Endometrial microvascular endothelial cells (primary cell): Measurements from ENCODE around the gene PIF1. TPM values are rescaled to one million over a fixed set of nuclear protein-coding genes. Genes with fewer than 3 reads are reported as not detected.

Source experiments
- in situ Hi-C: cut with HindIII; loops from 2 replicates; pipeline ENCODE4 v1.10.0; 2017; ENCODE audit warnings: low sequenced_read_pairs, low pct_unique_long_range_greater_than_20kb; ENCODE audit errors: inconsistent ontology term
- total RNA-seq: library from RNA; depleted of rRNA; stranded (reverse); fragments of >200 nt; gene quantifications from one replicate; pipeline ENCODE4 v1.2.3, GENCODE V29; 2015; ENCODE audit errors: inconsistent ontology term

PIF1 gene
- total RNA-seq, 1 donor from 2014 or later = 25.3 TPM

DNA sequence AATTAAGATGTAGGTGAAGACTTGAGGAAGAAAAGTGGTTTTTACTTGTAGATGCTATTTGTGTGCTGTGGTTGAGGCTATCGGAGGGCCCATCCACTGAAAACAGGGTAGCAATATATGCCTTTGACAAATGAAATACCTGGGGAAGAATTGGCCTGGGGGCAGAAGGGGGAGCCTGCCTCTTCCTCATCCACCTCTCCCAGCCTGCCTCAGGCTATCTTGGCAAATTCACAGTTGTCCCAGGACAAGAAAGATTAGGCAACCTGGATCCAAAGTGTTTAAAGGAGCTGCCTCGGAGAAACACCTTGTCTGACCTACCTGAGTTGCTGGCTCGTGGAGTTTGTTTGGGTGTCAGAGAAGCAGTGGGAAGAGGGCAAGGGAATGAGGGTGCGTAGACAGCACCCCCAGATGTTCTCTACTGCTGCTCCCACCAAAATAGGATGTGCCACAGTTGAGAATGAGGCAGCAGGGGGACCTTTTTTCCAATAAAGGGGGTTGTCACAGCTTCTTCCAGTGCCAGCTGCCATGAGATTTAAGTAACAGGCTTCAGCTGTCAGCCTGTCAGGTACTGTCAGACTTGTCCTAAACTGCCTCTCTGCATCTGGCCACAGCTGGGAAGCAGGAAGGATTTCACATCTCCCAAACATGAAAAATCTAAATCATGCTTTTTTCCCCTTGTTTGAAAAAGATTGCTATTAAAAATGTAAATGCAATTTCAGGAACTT is 25.5 kb upstream of the PIF1 start:
- in situ Hi-C loops = no loop called here

GRCh38 chr15:64847876-64848716 is 22.6 kb upstream of the PIF1 start:
- in situ Hi-C loops = no loop called here

DNA sequence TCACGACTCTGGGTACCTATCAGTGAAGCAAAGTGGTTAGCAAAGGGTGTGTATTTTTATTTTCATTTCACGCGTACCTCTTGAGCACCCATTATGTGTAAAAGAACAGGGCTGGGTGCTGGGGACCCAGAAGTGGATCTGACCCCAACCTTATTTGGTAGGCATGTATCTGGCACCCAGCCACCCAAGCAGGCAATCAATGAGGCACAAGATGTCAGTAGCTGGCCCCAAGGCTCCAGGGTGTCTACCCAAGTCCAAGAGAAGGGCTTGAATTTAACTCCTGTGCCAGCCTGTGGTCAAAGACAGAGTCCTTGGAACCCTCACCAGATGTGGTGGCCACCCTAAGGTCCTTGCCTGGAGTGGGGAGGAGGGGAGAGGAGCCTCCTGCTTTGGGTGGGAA is 22.0 kb upstream of the PIF1 start:
- in situ Hi-C loops = no loop called here

GRCh38 chr15:64847016-64847415 is 21.6 kb upstream of the PIF1 start:
- in situ Hi-C loops = no loop called here

DNA sequence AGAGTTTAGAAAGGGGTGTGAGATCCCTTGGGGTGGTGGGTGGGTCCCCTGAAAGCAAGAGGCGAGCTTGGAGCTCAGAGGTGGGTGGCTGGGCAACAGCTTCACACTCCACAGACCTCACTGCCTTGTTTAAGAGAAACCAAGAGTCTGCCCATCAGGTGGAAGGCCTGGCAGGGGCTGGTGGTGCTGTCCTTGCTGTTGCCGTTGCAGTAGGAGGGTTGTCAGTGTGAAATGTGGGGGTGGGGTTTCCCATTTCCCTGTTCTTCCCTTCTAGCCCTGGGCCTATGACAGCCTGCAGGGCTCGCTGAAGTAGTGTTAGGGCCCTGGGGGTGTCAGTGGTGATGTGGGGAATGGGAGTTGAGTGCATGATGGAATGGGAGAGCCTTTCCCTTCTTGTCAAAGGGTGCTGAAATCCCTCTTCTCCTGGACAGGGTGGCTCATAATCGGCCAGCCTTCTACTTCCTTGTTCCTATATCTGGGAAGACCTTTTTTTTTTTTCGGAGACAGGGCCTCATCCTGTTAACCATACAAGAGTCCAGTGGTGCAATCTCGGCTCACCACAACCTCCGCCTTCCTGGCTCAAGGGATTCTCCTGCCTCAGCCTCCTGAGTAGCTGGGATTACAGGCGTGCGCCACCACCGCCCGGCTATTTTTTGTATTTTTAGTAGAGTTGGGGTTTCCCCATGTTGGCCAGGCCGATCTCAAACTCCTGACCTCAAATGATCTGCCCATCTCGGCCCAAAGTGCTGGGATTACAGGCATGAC is 20.6 kb upstream of the PIF1 start:
- in situ Hi-C loops = no loop called here

DNA sequence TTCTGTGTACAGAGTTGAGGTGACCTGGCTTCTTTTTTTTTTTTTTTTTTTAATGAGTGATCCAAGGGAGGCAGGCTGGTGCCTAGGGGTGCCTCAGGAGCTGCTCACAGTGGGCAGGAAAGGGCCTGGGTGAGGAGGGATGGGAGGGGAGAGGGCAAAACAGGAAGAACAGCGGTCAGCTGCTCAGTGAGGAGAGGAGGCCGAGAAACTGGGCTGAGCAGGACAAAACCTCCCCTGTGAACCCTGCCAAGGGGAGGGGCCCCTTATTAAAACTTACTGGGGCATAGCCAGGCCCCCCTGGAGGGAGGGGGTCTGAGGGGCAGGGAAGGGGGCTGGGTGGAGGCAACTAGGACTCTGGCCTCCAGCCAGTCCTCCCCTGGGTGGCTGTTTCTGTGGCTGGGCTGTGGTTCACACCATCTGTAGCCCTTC is 19.8 kb upstream of the PIF1 start:
- in situ Hi-C loops = no loop called here

GRCh38 chr15:64844576-64845145 is 19.2 kb upstream of the PIF1 start:
- in situ Hi-C loops = no loop called here

- in situ Hi-C loops = no loop called here
Measured at GRCh38 chr15:64843991-64844390, 18.5 kb upstream of the PIF1 start.

DNA sequence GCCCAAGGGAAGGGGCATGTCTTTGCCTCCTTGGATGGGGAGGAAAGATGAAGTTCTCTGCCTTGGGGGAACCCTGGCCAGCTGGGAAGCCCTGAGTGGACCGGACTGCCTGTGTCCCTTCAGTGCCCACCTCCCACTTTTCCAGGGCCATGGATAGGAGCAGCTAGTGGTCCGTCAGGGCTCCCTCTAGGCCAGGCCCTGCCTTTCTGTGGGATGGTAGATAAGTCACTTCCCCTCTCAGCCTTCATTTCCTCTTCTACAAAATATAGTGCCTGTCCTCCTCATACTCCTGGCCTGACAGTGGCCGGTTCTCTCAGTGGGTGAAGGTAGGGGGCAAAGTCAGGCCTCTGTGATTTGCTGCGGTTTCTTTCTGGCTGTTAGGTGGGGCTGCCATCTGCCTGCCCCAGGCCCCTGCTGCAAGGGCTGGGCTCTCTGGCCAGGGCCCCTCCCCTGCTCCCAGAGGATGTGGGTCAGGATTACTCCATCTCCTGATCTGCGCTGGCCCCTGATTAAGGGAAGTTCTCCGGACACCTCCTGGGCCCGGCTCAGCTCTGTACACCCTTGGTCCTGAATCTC is 17.6 kb upstream of the PIF1 start:
- in situ Hi-C loops = no loop called here

DNA sequence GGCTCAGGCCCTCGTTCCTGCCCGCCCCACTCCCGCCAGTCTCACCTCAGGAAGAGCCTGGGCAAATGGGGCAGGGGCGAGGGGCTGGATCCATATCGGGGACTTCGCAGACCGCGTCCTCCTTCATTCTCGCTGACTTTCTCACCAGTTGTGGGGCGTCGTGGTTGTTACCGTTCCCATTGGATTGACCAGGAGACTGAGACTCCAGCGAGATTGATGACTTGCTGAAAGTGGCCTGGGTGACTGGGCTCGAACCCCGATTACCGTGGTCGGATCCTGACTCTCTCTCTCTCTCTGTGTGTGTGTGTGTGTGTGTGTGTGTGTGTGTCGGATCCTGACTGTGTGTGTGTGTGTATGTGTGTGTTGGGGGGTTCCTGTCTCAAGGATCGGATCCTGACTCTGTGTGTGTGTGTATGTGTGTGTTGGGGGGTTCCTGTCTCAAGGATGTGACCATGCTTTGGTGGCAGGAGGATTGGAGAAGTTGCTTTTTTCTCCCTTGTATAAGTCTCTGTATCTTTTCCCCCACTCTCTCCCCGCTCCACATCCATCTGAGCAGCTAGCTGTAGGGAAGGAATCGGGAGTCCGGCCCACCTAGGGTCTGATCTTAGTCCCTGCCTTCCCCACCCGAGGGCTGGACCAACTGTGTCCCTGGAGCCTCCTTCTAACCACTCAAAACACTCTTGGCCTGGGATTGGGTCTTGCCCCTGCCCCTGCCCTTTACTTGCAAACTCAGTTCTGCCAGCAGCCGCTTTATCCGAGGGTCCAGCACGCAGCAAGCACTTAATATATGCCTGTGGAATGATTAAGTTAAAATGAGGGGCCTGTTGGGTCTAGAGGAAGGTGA is 16.9 kb upstream of the PIF1 start:
- in situ Hi-C loops = no loop called here

- in situ Hi-C loops = no loop called here
Measured at GRCh38 chr15:64841344-64842095, 16.1 kb upstream of the PIF1 start, which contains the start of gene PLEKHO2. Gene PLEKHO2, plus strand, starts transcription at chr15:64841915. Its CDS starts 102 bp downstream, at chr15:64842017.

DNA sequence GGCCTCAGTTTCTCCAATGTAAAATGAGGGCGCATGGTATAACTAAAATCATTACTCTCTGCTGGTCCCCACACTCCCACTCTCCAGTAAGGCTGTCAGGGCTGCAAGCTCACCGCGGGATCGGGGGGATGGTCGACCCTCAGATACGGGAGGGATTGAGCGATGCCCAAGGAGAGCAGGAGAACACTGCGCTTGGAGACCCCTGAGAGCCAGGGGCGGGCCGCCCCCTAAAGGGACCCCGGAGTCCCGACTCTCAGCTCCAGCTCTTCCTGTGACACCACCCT is 15.6 kb upstream of the PIF1 start:
- in situ Hi-C loops = no loop called here

DNA sequence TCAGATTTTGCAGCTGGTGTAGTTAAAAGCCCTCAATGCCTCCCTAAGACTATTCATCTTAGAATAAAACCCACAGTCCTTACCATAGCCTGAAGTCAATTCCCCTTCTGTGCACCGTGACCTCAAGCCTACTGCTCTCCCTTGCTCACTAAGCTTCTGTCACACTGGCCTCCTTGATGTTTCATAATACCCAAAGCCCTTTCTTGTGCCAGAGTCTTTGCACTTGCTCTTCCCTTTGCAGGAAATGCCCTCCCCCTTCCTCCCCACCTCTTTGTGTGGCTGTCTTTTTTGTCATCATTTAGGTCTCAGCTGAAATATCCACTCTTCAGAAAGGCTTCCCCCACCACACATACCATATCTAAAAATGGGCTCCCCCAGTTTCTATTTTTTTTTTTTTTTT is 12.1 kb upstream of the PIF1 start:
- in situ Hi-C loops = no loop called here

DNA sequence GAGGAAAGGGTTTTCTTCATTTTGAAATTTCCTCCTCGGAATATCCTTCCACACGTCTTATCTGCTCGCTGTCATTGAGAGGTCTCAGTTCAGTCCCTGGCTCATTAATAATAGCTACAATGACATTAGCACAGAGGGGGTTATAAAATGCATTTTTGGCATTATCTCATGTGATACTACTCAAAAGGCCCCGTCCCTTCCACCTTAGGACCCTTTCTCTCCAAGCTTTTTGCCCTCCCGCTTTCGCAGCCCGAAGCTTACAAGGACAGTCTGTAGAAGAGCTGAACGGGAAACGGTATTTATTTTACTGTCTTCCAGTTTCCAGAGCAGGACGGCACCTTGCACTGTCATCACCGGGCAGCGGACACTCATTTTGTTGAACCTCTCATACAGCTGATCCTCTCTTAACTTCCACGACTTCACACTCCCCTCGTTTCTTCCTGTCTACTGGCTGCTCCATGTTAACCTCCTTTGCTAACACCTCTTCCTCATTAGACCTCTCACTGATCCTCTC is 10.6 kb upstream of the PIF1 start:
- in situ Hi-C loops = no loop called here

DNA sequence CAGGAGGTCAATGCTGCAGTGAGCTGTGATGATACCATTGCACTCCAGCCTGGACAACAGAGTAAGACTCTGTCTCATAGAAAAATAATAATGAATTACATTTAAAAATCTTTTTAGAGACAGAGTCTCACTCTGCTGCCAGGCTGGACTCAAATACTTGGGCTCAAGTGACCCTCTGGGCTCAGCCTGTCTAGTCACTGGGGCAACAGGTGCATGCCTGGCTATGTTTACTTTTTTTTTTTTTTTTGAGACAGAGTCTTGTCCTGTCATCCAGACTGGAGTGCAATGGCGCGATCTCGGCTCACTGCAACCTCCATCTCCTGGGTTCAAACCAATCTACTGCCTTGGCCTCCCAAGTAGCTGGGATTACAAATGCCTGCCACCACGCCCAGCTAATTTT is 8.2 kb upstream of the PIF1 start:
- in situ Hi-C loops = no loop called here

DNA sequence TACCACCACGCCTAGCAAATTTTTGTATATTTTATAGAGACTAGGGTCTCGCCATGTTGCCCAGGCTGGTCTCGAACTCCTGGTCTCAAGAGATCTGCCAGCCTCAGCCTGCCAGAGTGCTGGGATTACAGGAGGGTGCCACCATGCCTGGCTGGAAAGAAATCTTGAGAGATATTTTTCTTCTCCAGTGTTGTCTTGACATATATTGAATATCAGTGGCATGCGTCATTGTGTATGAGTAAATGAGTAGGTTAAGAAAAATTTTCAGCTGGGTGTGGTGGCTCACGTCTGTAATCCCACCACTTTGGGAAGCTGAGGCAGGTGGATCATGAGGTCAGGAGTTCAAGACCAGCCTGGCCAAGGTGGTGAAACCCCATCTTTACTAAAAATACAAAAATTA is 3.5 kb upstream of the PIF1 start:
- in situ Hi-C loops = no loop called here

DNA sequence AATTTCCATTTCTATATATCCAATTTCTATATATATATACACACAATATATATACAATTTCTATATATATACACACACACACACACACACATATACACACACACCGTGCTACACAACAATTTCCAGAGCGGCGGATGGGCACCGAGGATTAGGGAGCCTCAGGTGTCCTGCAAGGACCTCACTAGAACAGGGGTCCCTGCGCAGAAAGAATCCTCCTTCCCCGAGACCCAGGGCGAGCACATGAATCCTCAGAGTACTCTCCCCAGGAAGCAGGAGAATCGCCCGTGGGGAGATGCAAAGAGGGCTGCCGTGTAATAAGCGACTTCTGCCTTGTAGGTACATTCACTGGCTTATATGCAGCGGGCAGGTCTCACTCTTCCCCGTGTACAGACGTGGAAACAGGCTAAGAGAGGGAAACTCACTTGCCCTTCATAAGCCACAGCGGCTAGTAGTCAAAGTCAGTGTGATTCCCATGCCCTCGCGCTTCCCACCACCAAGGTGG is 467 bp downstream of the PIF1 start:
- in situ Hi-C loops = no loop called here
